Panc1 (cell line): Measurements from ENCODE around the gene ADGRV1. TPM values are rescaled to one million over a fixed set of nuclear protein-coding genes. Genes with fewer than 3 reads are reported as not detected.

ENCODE experiments used
- ATAC-seq: fragments of 200-7000 bp; cut with Tn5 transposase; 2 replicates; pipeline ENCODE4 v1.9.1; 2020; ENCODE audit warnings: mild to moderate bottlenecking, moderate library complexity
- BruUV-seq: library from RNA; stranded (reverse); fragments of 400-500 nt; replicated peaks from 2 replicates; lab custom pipeline; 2021; lab: Mats Ljungman, UMichigan
- CTCF ChIA-PET: fragments of 300-600 bp; sonication (Branson Sonifier 250); formaldehyde crosslinking; loops from one replicate; lab custom pipeline; 2022; ENCODE audit warnings: antibody characterized with exemption; lab: Charles Lee
- POLR2A ChIA-PET: fragments of 300-600 bp; sonication (Branson Sonifier 250); formaldehyde crosslinking; loops from one replicate; lab custom pipeline; 2022; ENCODE audit warnings: antibody characterized with exemption; lab: Charles Lee
- DNase-seq: peaks from one replicate; pipeline ENCODE4 v3.0.0-alpha.2; 2010; ENCODE audit warnings: low read depth, low spot score
- H3K27ac ChIP-seq: 2 replicates; pipeline ENCODE4 v1.5.1; 2011; ENCODE audit warnings: mild to moderate bottlenecking, low read length, inconsistent platforms
- H3K27me3 ChIP-seq: fragments of 200-500 bp; sonication (Bioruptor generic); 2 replicates; pipeline ENCODE4 v1.6.0; 2014; ENCODE audit warnings: low read length, inconsistent platforms; ENCODE audit not compliant: control insufficient read depth, insufficient read depth
- H3K36me3 ChIP-seq: fragments of 200-500 bp; sonication (Bioruptor generic); 2 replicates; pipeline ENCODE4 v1.5.1; 2014; ENCODE audit warnings: inconsistent platforms, mild to moderate bottlenecking, low read length, moderate library complexity; ENCODE audit not compliant: control insufficient read depth, insufficient read depth
- H3K4me1 ChIP-seq: 2 replicates; pipeline ENCODE4 v1.5.1; 2011; ENCODE audit warnings: inconsistent platforms, mild to moderate bottlenecking, low read length, moderate library complexity; ENCODE audit not compliant: control insufficient read depth, insufficient read depth
- H3K4me3 ChIP-seq, 2 experiments: 2 replicates each; pipeline ENCODE4 v1.5.1; 2011 to 2012; ENCODE audit warnings: low read depth in 2 of 2, low read length in 2 of 2, mild to moderate bottlenecking in 2 of 2, inconsistent platforms in 1 of 2, moderate library complexity in 1 of 2
- H3K9me3 ChIP-seq: fragments of 200-500 bp; sonication (Bioruptor generic); 2 replicates; pipeline ENCODE4 v1.5.1; 2014; ENCODE audit warnings: low read depth, mild to moderate bottlenecking, inconsistent platforms, low read length, moderate library complexity; ENCODE audit not compliant: control insufficient read depth, insufficient read depth
- POLR2AphosphoS5 ChIP-seq: IDR thresholded peaks from 2 replicates; pipeline ENCODE4 v1.6.1; 2012; ENCODE audit warnings: mild to moderate bottlenecking, low read depth, low read length, moderate library complexity
- SIN3A ChIP-seq: IDR thresholded peaks from 2 replicates; pipeline ENCODE4 v1.6.1; 2012; ENCODE audit warnings: low read depth, mild to moderate bottlenecking, low read length, moderate library complexity, borderline replicate concordance; ENCODE audit not compliant: insufficient read depth
- TCF7L2 ChIP-seq: IDR thresholded peaks from 2 replicates; pipeline ENCODE4 v1.6.1; 2011; ENCODE audit warnings: mild to moderate bottlenecking, low read depth, low read length, inconsistent platforms
- in situ Hi-C: cut with HindIII; loops from 2 replicates; pipeline ENCODE4 v1.10.0; 2016; ENCODE audit warnings: low sequenced_read_pairs, low pct_unique_long_range_greater_than_20kb
- intact Hi-C: fragments of 100-400 bp; cut with micrococcal nuclease; formaldehyde crosslinking; loops from one replicate; pipeline ENCODE4 v1.10.0; 2022; ENCODE audit not compliant: unreplicated experiment
- total RNA-seq: library from RNA; stranded (reverse); gene quantifications from one replicate; pipeline ENCODE4 v1.2.1, GENCODE V29; 2021; ENCODE audit not compliant: unreplicated experiment
- TF ChIP-seq, protein P1 (sequence below), 2 experiments: IDR thresholded peaks; 2 replicates each; pipeline ENCODE4 v1.6.1; 2011 to 2012; ENCODE audit warnings: low read depth in 2 of 2, control low read depth in 1 of 2, low read length in 1 of 2, mild to moderate bottlenecking in 1 of 2, moderate library complexity in 1 of 2; ENCODE audit not compliant: insufficient read depth in 1 of 2
- TF ChIP-seq, protein P2 (sequence below): fragments of 450-650 bp; IDR thresholded peaks from 2 replicates; pipeline ENCODE4 v1.5.1; 2017; ENCODE audit warnings: mild to moderate bottlenecking

The ADGRV1 gene
- total RNA-seq, 1 experiment from 2014 or later, result 0.49 TPM

DNA sequence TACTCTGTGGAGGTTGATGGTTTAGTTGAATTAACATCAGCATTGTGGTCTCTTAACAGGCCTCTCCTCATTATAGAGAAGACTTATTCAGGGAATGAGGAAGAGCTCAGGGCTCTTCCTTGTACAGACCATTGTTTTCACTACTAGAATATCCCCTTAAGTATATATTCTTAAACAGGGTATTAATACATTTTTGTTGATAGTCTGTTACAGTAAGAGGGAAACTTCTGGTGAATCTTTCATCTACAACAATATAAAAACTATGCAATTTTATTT, 330.7 kb downstream of the ADGRV1 start:
- intact Hi-C loops, result no loop called here
- ChIA-PET CTCF (no interaction called here), POLR2A (no interaction called here)
- Histone ChIP-seq H3K27me3 (peaks cover 6% of the 10 kb centered on the region; the same call in 1 of the 2 replicates), H3K27ac (no peak overlapping the region), H3K4me3 (no peak overlapping the region), H3K36me3 (no peaks in the 10 kb centered on the region), H3K9me3 (no peaks in the 10 kb centered on the region), H3K4me1 (no peaks in the 10 kb centered on the region)
- ATAC-seq (no peak), DNase-seq (no peak)
- TF ChIP-seq TCF7L2 (no peak), SIN3A (no peak), POLR2AphosphoS5 (no peak)
- TF ChIP-seq, protein P1, sequence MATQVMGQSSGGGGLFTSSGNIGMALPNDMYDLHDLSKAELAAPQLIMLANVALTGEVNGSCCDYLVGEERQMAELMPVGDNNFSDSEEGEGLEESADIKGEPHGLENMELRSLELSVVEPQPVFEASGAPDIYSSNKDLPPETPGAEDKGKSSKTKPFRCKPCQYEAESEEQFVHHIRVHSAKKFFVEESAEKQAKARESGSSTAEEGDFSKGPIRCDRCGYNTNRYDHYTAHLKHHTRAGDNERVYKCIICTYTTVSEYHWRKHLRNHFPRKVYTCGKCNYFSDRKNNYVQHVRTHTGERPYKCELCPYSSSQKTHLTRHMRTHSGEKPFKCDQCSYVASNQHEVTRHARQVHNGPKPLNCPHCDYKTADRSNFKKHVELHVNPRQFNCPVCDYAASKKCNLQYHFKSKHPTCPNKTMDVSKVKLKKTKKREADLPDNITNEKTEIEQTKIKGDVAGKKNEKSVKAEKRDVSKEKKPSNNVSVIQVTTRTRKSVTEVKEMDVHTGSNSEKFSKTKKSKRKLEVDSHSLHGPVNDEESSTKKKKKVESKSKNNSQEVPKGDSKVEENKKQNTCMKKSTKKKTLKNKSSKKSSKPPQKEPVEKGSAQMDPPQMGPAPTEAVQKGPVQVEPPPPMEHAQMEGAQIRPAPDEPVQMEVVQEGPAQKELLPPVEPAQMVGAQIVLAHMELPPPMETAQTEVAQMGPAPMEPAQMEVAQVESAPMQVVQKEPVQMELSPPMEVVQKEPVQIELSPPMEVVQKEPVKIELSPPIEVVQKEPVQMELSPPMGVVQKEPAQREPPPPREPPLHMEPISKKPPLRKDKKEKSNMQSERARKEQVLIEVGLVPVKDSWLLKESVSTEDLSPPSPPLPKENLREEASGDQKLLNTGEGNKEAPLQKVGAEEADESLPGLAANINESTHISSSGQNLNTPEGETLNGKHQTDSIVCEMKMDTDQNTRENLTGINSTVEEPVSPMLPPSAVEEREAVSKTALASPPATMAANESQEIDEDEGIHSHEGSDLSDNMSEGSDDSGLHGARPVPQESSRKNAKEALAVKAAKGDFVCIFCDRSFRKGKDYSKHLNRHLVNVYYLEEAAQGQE (IDR thresholded peaks at IDR 0.05; ENCODE audit: insufficient read depth in 1 of 2, low read depth in 2 of 2, low read length in 1 of 2), result no peak
- TF ChIP-seq, protein P2, sequence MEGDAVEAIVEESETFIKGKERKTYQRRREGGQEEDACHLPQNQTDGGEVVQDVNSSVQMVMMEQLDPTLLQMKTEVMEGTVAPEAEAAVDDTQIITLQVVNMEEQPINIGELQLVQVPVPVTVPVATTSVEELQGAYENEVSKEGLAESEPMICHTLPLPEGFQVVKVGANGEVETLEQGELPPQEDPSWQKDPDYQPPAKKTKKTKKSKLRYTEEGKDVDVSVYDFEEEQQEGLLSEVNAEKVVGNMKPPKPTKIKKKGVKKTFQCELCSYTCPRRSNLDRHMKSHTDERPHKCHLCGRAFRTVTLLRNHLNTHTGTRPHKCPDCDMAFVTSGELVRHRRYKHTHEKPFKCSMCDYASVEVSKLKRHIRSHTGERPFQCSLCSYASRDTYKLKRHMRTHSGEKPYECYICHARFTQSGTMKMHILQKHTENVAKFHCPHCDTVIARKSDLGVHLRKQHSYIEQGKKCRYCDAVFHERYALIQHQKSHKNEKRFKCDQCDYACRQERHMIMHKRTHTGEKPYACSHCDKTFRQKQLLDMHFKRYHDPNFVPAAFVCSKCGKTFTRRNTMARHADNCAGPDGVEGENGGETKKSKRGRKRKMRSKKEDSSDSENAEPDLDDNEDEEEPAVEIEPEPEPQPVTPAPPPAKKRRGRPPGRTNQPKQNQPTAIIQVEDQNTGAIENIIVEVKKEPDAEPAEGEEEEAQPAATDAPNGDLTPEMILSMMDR, result no peak
- no TSS peak for BruUV-seq
- in situ Hi-C loops, result no loop called here

DNA sequence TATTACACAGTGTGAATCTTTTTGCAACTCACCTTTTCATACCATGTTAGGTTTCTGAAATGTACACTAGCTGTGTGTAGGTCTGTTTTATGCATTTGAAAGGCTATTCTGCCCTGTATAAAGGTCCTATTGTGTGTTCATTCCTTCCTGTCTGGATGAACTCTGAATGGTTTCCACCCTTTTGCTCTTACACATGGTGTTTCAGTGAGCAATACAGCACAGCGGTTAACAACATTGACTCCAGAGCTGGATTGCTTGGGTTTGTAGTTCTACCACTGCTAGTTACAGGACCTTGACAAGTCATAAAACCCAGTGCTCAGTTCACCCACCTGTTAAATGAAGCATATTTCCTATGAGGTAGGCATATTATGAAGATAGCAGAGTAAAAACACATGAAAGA, 331.6 kb downstream of the ADGRV1 start:
- no peaks in the 10 kb centered on the region for H3K9me3 ChIP-seq
- H3K27me3 ChIP-seq, result peaks cover 6% of the 10 kb centered on the region; the same call in 1 of the 2 replicates
- no peak overlapping the region for H3K27ac ChIP-seq
- in situ Hi-C loops, result no loop called here
- intact Hi-C loops, result no loop called here
- H3K4me1 ChIP-seq, result no peaks in the 10 kb centered on the region
- no TSS peak for BruUV-seq
- ChIA-PET CTCF (no interaction called here), POLR2A (no interaction called here)
- H3K36me3 ChIP-seq, result no peaks in the 10 kb centered on the region
- no peak overlapping the region for H3K4me3 ChIP-seq
- DNase-seq (no peak), ATAC-seq (no peak)
- TF ChIP-seq TCF7L2, result no peak
- TF ChIP-seq, protein P2, result no peak
- TF ChIP-seq SIN3A, result no peak
- no peak for TF ChIP-seq POLR2AphosphoS5
- TF ChIP-seq, protein P1 (IDR thresholded peaks at IDR 0.05; ENCODE audit: insufficient read depth in 1 of 2, low read depth in 2 of 2, low read length in 1 of 2), result no peak
